Breast epithelium (tissue), 4 donors: ENCODE results near the gene NME3. TPM values are rescaled to one million over a fixed set of nuclear protein-coding genes. Genes with fewer than 3 reads are reported as not detected.
A peak's percentile ranks its signal among the peaks of the same experiment; 100 is the strongest.

Experiments
- DNase-seq, 2 donors: peaks; one replicate each; pipeline ENCODE4 v3.0.0-alpha.2; 2019; ENCODE audit warnings: low spot score in 2 of 2
- H3K27ac ChIP-seq, 2 donors: fragments of 200-600 bp; sonication (generic) in 1 of 2; one replicate each; pipeline ENCODE4 v1.5.1; 2016 to 2019; ENCODE audit warnings: mild to moderate bottlenecking in 1 of 2
- H3K27me3 ChIP-seq, 2 donors: fragments of 200-600 bp; sonication (generic) in 1 of 2; one replicate each; pipeline versions ENCODE4 v1.5.1 to v1.6.0; 2017 to 2019; ENCODE audit warnings: control low read depth in 1 of 2, mild to moderate bottlenecking in 1 of 2
- H3K36me3 ChIP-seq: fragments of 200-600 bp; one replicate; pipeline ENCODE4 v1.5.1; 2019
- H3K4me1 ChIP-seq, 2 donors: fragments of 200-600 bp; sonication (generic); one replicate each; pipeline ENCODE4 v1.5.1; 2016 to 2019; ENCODE audit warnings: control low read depth in 1 of 2
- H3K4me3 ChIP-seq, 3 donors: fragments of 200-600 bp; sonication (generic); 1 replicate in 2 of 3; 2 replicates in 1 of 3; pipeline ENCODE4 v1.5.1; 2016 to 2019; ENCODE audit warnings: mild to moderate bottlenecking in 3 of 3, moderate library complexity in 2 of 3
- H3K9me3 ChIP-seq, 2 donors: fragments of 200-600 bp; sonication (generic) in 1 of 2; one replicate each; pipeline ENCODE4 v1.5.1; 2016 to 2019; ENCODE audit warnings: control low read depth in 1 of 2
- CTCF ChIP-seq, 3 donors: fragments of 450-650 bp; IDR thresholded peaks; one replicate each; pipeline ENCODE4 v1.5.1; 2016 to 2017; ENCODE audit warnings: antibody characterized with exemption in 3 of 3, mild to moderate bottlenecking in 3 of 3, moderate library complexity in 3 of 3
- POLR2A ChIP-seq: fragments of 450-650 bp; IDR thresholded peaks from one replicate; pipeline ENCODE4 v1.6.1; 2016; ENCODE audit warnings: antibody characterized with exemption, mild to moderate bottlenecking, moderate library complexity
- POLR2AphosphoS5 ChIP-seq, 3 donors: sonication (generic); formaldehyde crosslinking; IDR thresholded peaks; one replicate each; pipeline ENCODE4 v1.6.1; 2017; ENCODE audit warnings: antibody characterized with exemption in 3 of 3
- intact Hi-C: fragments of 100-400 bp; cut with DNase I; formaldehyde crosslinking; loops from one replicate; pipeline ENCODE4 v1.15.1; 2023; ENCODE audit warnings: low total_unique reads
- total RNA-seq, 3 donors: library from RNA; depleted of rRNA; stranded (reverse); fragments of >200 nt; gene quantifications; one replicate each; pipeline ENCODE4 v1.1.0, GENCODE V29; 2016

Gene NME3
- total RNA-seq, 3 donors from 2014 or later: 86.6 to 119 (median 115) TPM

- Histone ChIP-seq H3K9me3 (no peaks in the 10 kb centered on the region), H3K4me1 (peaks cover 8 to 12% of the 10 kb centered on the region in 2 donors), H3K27me3 (no peaks in the 10 kb centered on the region), H3K4me3 (no peak overlapping the region), H3K27ac (no peak overlapping the region), H3K36me3 (peaks cover 5% of the 10 kb centered on the region)
- intact Hi-C loops: no loop called here
- no peak for DNase-seq
- TF ChIP-seq CTCF (IDR thresholded peaks at IDR 0.05): no peak
Observed at GRCh38 chr16:1768061-1768766, 3.1 kb downstream of the NME3 start.

DNA sequence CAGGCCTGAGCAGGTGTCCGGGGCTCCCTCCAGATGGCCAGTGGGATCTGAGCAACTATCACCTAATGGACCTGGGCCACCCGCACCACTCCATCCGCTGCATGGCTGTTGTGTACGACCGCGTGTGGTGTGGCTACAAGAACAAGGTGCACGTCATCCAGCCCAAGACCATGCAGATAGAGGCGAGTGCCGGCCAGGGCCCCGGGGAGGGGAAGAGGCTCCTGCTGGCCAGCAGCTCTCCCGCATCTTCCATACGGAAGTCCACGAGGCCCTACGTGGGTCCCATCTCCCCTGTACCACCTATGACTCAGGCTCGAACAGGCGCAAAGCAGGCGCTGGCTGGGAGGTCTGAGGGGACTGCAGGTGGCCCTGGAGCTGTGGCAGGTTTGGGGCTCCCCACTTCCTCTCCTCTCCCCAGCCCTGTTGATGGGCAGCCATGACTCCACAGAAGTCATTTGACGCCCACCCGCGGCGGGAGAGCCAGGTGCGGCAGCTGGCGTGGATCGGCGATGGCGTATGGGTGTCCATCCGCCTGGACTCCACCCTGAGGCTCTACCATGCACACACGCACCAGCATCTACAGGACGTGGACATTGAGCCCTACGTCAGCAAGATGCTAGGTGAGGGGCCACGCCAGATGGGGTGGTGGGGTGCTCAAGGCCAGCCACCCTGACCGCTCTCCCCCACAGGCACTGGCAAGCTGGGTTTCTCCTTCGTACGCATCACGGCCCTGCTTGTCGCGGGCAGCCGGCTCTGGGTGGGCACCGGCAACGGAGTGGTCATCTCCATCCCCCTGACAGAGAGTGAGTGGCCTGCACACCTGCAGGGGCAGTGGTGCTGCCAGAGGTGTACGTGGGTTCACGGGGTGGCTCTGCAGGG is 4.0 kb downstream of the NME3 start:
- intact Hi-C loops: no loop called here
- Histone ChIP-seq H3K27ac (no peak overlapping the region), H3K27me3 (no peaks in the 10 kb centered on the region), H3K36me3 (peaks cover 5% of the 10 kb centered on the region), H3K4me1 (peaks cover 8 to 12% of the 10 kb centered on the region in 2 donors), H3K9me3 (no peaks in the 10 kb centered on the region), H3K4me3 (no peak overlapping the region)
- DNase-seq: no peak
- TF ChIP-seq CTCF (IDR thresholded peaks at IDR 0.05): no peak
- no peak for TF ChIP-seq POLR2AphosphoS5 (IDR thresholded peaks at IDR 0.05)
- TF ChIP-seq POLR2A: no peak

DNA sequence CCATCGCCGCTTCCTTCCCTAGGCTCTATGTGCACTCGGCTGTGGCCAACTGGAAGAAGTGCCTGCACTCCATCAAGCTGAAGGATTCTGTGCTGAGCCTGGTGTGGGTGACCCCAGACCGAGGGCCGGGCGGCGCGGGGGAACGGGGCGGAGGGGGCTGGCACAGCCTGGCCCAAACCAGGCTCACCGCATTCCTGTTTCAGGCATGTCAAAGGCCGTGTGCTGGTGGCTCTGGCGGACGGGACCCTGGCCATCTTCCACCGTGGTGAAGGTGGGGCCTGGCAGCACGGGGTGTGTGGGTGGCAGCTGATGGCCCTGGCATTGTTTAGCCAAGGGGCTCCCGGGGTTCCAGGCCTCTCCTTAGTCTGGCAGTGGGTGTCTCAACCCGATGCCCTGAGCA is 4.6 kb downstream of the NME3 start:
- DNase-seq: peak in 1 of 2 donors; percentile 47
- H3K4me3 ChIP-seq: no peak overlapping the region
- no peak overlapping the region for H3K27ac ChIP-seq
- peaks cover 5 to 8% of the 10 kb centered on the region in 2 donors for H3K4me1 ChIP-seq
- intact Hi-C loops: no loop called here
- H3K27me3 ChIP-seq: no peaks in the 10 kb centered on the region
- H3K36me3 ChIP-seq: peaks cover 5% of the 10 kb centered on the region
- TF ChIP-seq POLR2AphosphoS5 (IDR thresholded peaks at IDR 0.05) (no peak), POLR2A (no peak), CTCF (IDR thresholded peaks at IDR 0.05) (no peak)
- H3K9me3 ChIP-seq: no peaks in the 10 kb centered on the region

DNA sequence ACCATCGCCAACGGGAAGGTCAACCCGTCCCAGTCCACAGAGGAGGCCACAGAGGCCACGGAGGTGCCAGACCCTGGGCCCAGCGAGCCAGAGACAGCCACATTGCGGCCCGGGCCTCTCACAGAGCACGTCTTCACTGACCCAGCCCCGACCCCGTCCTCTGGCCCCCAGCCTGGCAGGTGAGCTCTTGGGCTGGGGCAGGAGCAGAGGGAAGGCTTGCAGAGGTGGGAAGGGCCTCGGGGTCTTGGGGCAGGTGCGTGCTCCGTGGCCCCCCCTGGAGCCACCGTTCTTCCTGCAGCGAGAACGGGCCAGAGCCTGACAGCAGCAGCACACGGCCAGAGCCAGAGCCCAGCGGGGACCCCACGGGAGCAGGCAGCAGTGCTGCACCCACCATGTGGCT is 5.1 kb downstream of the NME3 start:
- Histone ChIP-seq H3K36me3 (peaks cover 5% of the 10 kb centered on the region), H3K4me1 (peaks cover 4 to 8% of the 10 kb centered on the region in 2 donors), H3K27ac (no peak overlapping the region), H3K4me3 (no peak overlapping the region), H3K9me3 (no peaks in the 10 kb centered on the region), H3K27me3 (no peaks in the 10 kb centered on the region)
- no peak for TF ChIP-seq POLR2A
- no peak for TF ChIP-seq POLR2AphosphoS5 (IDR thresholded peaks at IDR 0.05)
- TF ChIP-seq CTCF (IDR thresholded peaks at IDR 0.05): no peak
- DNase-seq: no peak
- intact Hi-C loops: no loop called here

GRCh38 chr16:1765826-1766225 is 5.5 kb downstream of the NME3 start:
- H3K27ac ChIP-seq: no peak overlapping the region
- TF ChIP-seq CTCF (IDR thresholded peaks at IDR 0.05) (no peak), POLR2AphosphoS5 (IDR thresholded peaks at IDR 0.05) (no peak), POLR2A (no peak)
- DNase-seq: no peak

More at GRCh38 chr16:1765826-1766225, 5.5 kb downstream of the NME3 start:
- H3K36me3 ChIP-seq: peaks cover 5% of the 10 kb centered on the region
- H3K9me3 ChIP-seq: no peaks in the 10 kb centered on the region
- no peaks in the 10 kb centered on the region for H3K27me3 ChIP-seq
- no peak overlapping the region for H3K4me3 ChIP-seq
- H3K4me1 ChIP-seq: peaks cover 4 to 8% of the 10 kb centered on the region in 2 donors
- intact Hi-C loops: no loop called here
